Measurements from ENCODE around the gene CC2D1B. TPM values are rescaled to one million over a fixed set of nuclear protein-coding genes. Genes with fewer than 3 reads are reported as not detected.

CC2D1B gene
- total RNA-seq, 1 experiment from 2014 or later = 25.3 TPM

- no peaks in the 10 kb centered on the region for H3K9me3 ChIP-seq
- H3K27me3 ChIP-seq = no peaks in the 10 kb centered on the region
- peak overlapping the region; percentile 71 for H3K4me3 ChIP-seq
- peaks cover 29% of the 10 kb centered on the region for H3K36me3 ChIP-seq
- DNase-seq = peak; percentile 67
Observed at GRCh38 chr1:52365071-52365745, 797 bp downstream of the CC2D1B start.

DNA sequence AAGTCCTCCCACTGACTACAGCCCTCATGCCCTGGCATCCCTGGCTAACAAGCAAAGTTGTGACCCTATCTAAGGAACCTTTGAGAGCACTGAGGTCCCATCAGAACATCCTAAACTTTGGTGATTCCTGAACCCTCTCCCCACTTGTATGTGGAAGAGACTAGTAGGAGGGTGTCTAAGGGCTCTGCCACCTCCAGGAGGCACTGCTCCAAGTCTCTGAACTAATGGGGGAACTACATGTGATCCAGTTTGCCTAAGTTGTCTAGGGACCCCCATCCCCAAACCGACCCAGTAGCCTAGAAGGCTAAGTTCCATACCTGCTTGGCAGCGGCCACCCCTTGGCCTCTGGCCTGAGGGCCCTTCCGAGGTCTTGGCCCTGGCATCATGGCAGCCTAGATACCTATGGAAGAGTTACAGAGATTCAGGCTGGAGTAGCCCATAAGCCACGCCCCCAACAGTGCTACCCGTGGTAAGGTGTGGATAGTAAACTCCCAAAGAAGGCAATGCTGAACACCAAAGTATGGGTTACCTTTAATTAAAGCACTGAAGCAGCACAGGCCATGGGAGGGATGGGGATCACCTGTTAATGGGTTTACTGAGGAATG, 1.7 kb downstream of the CC2D1B start:
- no peak for DNase-seq
- no peaks in the 10 kb centered on the region for H3K9me3 ChIP-seq
- no peak overlapping the region; the same call in 1 of the 2 replicates for H3K4me3 ChIP-seq
- peaks cover 33% of the 10 kb centered on the region for H3K36me3 ChIP-seq
- no peaks in the 10 kb centered on the region for H3K27me3 ChIP-seq

- Histone ChIP-seq H3K4me3 (no peak overlapping the region), H3K27me3 (no peaks in the 10 kb centered on the region), H3K36me3 (peaks cover 61% of the 10 kb centered on the region), H3K9me3 (no peaks in the 10 kb centered on the region)
- DNase-seq = no peak
Observed at GRCh38 chr1:52360595-52360968, 5.4 kb downstream of the CC2D1B start.

DNA sequence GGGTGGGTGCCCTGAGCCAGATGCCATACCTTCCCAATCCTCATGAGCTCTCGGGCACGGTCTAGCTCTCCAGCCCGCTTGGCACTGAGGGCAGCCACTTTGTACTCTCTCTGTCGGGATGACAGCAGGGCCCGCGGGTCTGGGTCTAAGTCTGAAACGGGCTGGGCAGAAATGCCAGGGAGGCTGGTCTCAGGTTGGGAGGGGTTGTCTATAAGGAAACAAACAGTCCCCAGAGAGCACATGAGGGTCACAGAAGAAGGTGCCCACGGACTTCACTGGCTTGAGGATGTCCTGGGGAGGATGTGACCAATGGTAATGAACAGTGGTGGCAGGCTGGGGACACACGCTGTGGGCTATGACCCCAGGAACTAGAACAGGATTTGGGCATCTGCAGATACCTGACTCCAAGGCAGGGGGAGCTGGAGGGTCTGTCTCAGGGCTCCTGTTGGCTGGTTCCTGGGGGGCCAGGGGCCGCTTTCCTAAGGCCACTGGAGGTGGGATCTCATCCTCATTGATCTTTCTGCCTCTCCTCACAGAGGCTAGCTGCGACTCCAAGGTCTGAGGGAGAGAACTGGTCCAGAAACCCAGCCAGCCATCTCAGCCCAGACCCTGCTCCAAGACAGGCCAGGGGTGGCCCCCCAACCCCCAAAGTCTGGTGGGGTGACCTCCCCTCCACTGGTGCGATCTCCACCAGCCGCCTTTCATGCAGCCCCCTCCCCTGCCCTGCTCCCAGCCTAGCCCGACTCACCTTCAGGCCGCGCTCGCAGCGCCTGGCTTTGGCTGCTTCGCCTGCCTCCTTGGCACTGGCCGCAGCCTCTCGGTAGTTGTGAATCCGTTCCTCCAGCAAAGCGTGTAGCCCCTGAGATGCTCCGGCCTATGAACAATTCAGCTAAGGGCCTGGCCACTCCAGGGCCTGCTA, 6.1 kb downstream of the CC2D1B start:
- DNase-seq = no peak
- Histone ChIP-seq H3K4me3 (no peak overlapping the region), H3K27me3 (no peaks in the 10 kb centered on the region), H3K9me3 (no peaks in the 10 kb centered on the region), H3K36me3 (peaks cover 67% of the 10 kb centered on the region)

DNA sequence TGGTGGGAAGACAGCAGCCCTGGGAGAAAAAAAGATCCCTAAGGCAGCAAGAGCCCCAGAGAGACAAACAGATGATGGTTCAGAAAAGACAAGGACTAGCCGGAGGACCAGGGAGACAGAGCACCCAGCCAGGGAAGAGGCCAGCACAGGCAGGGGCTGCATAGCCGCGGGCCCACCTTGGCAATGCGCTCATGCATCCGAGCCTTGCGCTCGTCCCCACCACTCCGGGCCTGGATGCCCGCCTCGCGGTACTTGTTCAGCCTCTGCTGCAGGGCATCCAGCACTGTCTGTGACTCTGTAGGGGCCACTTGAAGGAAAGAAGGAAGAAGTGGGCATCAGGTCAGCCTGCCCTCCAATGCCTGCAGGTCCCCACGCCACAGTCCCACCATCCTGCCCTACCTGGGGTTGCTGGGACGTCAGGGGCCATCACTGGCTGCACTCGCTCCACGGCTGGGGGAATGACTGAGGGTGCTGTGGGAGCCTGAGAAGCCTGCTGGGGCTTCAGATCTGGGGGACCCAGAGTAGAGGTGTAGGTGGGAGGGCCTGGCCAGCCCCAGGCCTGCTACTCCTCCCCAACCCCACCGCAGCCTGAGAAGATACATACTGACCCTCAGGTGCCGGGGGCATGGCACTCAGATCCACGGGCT, 7.0 kb downstream of the CC2D1B start:
- Histone ChIP-seq H3K36me3 (peaks cover 69% of the 10 kb centered on the region), H3K9me3 (no peaks in the 10 kb centered on the region), H3K4me3 (no peak overlapping the region), H3K27me3 (no peaks in the 10 kb centered on the region)
- no peak for DNase-seq

DNA sequence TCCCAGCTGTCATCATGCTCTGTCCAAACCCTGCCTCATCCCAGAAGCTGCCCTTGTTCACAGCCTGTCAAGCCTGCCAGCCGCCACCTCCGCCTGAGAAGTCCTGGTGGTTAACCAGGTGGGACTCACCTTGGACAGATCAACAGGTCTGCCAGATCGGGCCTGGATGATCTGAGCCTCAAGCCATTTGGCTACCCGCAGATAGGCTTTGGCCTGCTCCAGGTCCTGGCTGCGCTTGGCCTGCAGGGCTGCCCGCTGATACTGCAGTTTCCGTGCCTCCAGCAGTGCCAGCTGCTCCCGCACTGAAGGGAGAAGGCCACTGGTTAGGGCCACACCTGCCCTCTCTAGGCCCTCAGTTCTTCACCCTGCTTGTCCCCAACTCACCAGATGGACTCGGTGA, 8.6 kb downstream of the CC2D1B start:
- Histone ChIP-seq H3K27me3 (no peaks in the 10 kb centered on the region), H3K36me3 (peaks cover 75% of the 10 kb centered on the region), H3K4me3 (no peak overlapping the region), H3K9me3 (no peaks in the 10 kb centered on the region)
- no peak for DNase-seq

DNA sequence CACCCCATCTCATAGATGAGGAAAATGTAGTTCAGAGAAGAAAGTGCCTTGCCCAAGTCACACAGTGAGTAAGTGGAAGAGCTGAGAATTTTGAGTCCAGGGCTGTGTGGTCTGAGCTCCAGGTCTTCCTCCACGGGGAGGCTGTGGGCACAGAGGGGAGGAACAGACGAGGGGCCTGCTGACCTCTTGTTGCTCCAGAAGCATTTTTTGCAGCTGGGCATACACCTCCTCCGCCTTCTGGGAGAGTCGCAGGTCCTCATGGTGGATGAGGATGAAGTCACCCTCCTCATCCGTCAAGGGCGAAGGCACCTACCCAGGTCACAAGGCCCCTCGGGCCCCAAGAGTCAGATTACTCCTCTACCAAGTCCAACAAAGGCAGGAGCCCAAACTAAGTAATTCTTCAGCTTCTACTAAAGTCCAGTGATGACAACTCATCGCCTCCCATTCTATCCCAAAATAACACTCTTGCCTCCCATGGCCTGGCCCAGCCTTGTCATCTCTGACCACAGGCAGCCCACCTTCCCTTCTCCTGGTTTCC, 9.1 kb downstream of the CC2D1B start:
- Histone ChIP-seq H3K4me3 (no peak overlapping the region), H3K27me3 (no peaks in the 10 kb centered on the region), H3K9me3 (no peaks in the 10 kb centered on the region), H3K36me3 (peaks cover 70% of the 10 kb centered on the region)
- no peak for DNase-seq

- H3K36me3 ChIP-seq = peaks cover 70% of the 10 kb centered on the region
- H3K27me3 ChIP-seq = no peaks in the 10 kb centered on the region
- H3K4me3 ChIP-seq = no peak overlapping the region
- DNase-seq = no peak
- H3K9me3 ChIP-seq = no peaks in the 10 kb centered on the region
Observed at GRCh38 chr1:52355847-52356505, 10.0 kb downstream of the CC2D1B start.

DNA sequence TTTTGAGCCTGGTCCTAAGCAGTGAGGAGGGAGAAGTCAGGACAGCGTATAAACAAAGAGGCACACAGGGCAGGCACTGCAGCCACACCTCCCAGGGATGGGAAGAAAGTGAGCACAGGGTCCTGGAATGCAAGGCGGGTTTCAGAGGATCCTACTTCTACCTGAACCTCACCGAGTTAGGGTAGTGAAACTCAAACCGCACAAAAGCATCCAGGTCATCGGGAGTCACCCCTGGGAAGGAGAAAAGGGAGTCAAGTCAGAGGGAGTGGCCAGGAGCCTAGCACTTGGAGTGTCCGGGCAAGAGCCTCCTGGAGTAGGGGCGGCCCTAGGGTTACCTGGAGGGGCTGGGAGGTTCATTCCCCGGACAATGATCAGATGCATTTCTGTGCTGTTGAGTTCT, 10.6 kb downstream of the CC2D1B start:
- Histone ChIP-seq H3K9me3 (no peaks in the 10 kb centered on the region), H3K4me3 (no peak overlapping the region), H3K36me3 (peaks cover 70% of the 10 kb centered on the region), H3K27me3 (no peaks in the 10 kb centered on the region)
- no peak for DNase-seq

DNA sequence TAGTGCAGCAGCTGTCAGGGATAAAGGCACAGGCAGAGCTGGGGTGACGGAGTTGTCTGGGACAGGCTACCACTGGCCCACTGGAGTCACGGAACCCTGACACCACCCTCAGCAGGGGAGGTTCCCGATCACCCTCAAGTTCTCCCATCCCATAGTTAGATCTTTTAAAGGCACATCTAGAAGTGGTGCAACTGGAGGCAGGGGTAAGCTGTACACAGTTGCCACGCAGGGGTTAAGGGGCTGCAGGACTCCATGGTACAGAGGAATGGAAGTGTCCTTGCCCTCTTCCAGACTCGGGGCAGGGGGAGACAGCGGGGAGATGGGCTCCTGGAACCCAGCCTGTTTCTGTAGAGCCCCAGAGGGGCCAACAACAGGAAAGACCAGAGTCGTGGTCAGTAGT, 13.3 kb downstream of the CC2D1B start:
- Histone ChIP-seq H3K27me3 (no peaks in the 10 kb centered on the region), H3K36me3 (peaks cover 56% of the 10 kb centered on the region), H3K9me3 (no peaks in the 10 kb centered on the region), H3K4me3 (no peak overlapping the region)
- no peak for DNase-seq

- Histone ChIP-seq H3K9me3 (no peaks in the 10 kb centered on the region), H3K4me3 (no peak overlapping the region), H3K27me3 (no peaks in the 10 kb centered on the region), H3K36me3 (peaks cover 24% of the 10 kb centered on the region)
- DNase-seq = peak; percentile 23
Observed at GRCh38 chr1:52348704-52349300, 17.2 kb downstream of the CC2D1B start.

DNA sequence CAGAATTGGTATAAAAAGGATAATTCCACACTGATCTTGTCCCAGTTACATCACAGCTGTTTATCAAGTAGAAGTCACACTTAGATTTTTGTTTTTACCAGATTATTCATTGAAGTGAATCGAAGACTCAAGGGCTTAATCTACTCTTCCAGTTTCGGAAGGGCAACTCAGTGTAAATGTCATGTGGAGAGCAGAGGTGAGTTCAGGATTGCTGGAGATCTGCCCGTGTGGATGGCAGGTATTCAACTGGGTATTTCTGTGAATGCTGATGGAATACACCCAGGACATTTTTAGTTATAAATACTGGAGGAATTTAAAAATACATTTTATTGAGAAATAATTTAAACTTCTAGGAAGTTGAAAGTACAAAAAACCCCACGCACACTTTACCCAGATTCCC, 19.4 kb downstream of the CC2D1B start:
- Histone ChIP-seq H3K9me3 (no peaks in the 10 kb centered on the region), H3K27me3 (no peaks in the 10 kb centered on the region), H3K36me3 (peaks cover 13% of the 10 kb centered on the region), H3K4me3 (no peak overlapping the region)
- DNase-seq = no peak

GRCh38 chr1:52345252-52345651, 20.8 kb downstream of the CC2D1B start:
- H3K27me3 ChIP-seq = no peaks in the 10 kb centered on the region
- H3K4me3 ChIP-seq = no peak overlapping the region
- DNase-seq = no peak
- H3K36me3 ChIP-seq = peaks cover 2% of the 10 kb centered on the region
- no peaks in the 10 kb centered on the region for H3K9me3 ChIP-seq

- H3K27me3 ChIP-seq = no peaks in the 10 kb centered on the region
- H3K9me3 ChIP-seq = no peaks in the 10 kb centered on the region
- DNase-seq = no peak
- H3K36me3 ChIP-seq = no peaks in the 10 kb centered on the region
- no peak overlapping the region for H3K4me3 ChIP-seq
Observed at GRCh38 chr1:52343979-52344378, 22.0 kb downstream of the CC2D1B start.

DNA sequence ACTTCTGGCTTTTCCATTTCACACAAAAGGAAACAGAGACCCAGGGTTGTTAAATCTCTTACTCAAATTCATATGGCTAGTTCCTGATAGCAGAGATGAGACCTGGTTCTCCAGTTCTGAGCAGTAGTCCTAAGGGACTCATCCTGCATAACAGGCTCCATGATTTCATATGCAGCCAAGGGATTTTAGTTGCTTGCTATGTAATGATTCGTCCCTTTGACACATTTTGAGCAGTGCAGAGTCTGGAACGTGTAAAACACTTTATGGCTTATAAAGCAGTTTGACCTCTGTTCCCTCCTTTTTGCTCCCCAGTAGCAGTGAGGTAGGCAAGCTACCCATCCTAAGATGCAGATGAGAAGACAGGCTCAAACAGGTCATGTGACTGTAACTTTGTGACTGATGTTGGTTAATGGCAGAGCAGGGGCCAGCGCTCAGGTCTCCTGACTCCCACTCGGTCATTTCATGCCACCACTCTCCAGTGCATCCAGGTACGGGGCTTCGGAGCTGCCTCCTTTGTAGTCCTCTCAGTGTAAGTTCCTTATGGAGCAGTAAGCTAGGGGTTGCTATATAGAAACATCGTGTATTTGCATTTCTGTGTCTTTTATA, 24.2 kb downstream of the CC2D1B start:
- H3K4me3 ChIP-seq = no peak overlapping the region
- no peaks in the 10 kb centered on the region for H3K27me3 ChIP-seq
- no peak for DNase-seq

GRCh38 chr1:52337439-52337838, 28.6 kb downstream of the CC2D1B start:
- no peak for DNase-seq
- no peaks in the 10 kb centered on the region for H3K9me3 ChIP-seq
- H3K27me3 ChIP-seq = no peaks in the 10 kb centered on the region
- H3K36me3 ChIP-seq = peaks cover 5% of the 10 kb centered on the region; the same call in 1 of the 2 replicates
- no peak overlapping the region for H3K4me3 ChIP-seq

More for the DNA sequence above, 24.2 kb downstream of the CC2D1B start:
- Histone ChIP-seq H3K9me3 (no peaks in the 10 kb centered on the region), H3K36me3 (no peaks in the 10 kb centered on the region)
